Activated CD4-positive, alpha-beta T cell treated with anti-CD3 and anti-CD28 coated beads, Interleukin-2, Interleukin-4, amounts not matched to agents 100 ng/mL and 50 ng/mL, durations not matched to agents 16 hours and 8 hours (primary cell): ENCODE measurements around the gene KIAA1328.
"Not testable (repeated sequence)": the region's sequence is repeated elsewhere in the genome, so short reads cannot be mapped to it uniquely, and the experiment has no call there.

Source experiments
- DNase-seq: peaks from one replicate; pipeline ENCODE4 v3.0.0-alpha.2; 2020; ENCODE audit warnings: low spot score

Gene KIAA1328

GRCh38 chr18:36887864-36888263 is 58.9 kb downstream of the KIAA1328 start:
- DNase-seq: no peak

- DNase-seq: no peak
Measured at GRCh38 chr18:36888778-36889177, 59.9 kb downstream of the KIAA1328 start.

- DNase-seq: no peak
Measured at GRCh38 chr18:36889321-36889720, 60.4 kb downstream of the KIAA1328 start.

- DNase-seq: no peak
Measured at GRCh38 chr18:36889742-36890141, 60.8 kb downstream of the KIAA1328 start.

- no peak for DNase-seq
Measured at GRCh38 chr18:36890598-36890997, 61.7 kb downstream of the KIAA1328 start.

- no peak for DNase-seq
Measured at GRCh38 chr18:36893227-36893626, 64.3 kb downstream of the KIAA1328 start.

- DNase-seq: no peak
Measured at GRCh38 chr18:36895606-36896005, 66.7 kb downstream of the KIAA1328 start.

GRCh38 chr18:36897253-36897652 is 68.3 kb downstream of the KIAA1328 start:
- DNase-seq: no peak

GRCh38 chr18:36899289-36899688 is 70.4 kb downstream of the KIAA1328 start:
- peak; percentile 49 for DNase-seq

- no peak for DNase-seq
Measured at GRCh38 chr18:36900466-36900865, 71.5 kb downstream of the KIAA1328 start.

GRCh38 chr18:36901277-36901701 is 72.4 kb downstream of the KIAA1328 start:
- no peak for DNase-seq

- DNase-seq: no peak
Measured at GRCh38 chr18:36903215-36903928, 74.4 kb downstream of the KIAA1328 start.

GRCh38 chr18:36905571-36905970 is 76.6 kb downstream of the KIAA1328 start:
- no peak for DNase-seq

- DNase-seq: not testable (repeated sequence)
Measured at GRCh38 chr18:36909282-36909681, 80.4 kb downstream of the KIAA1328 start.

- DNase-seq: peak; percentile 2
Measured at GRCh38 chr18:36912887-36913286, 84.0 kb downstream of the KIAA1328 start.

GRCh38 chr18:36917907-36918306 is 89.0 kb downstream of the KIAA1328 start:
- DNase-seq: no peak

GRCh38 chr18:36929601-36930000 is 100.7 kb downstream of the KIAA1328 start:
- no peak for DNase-seq

GRCh38 chr18:36931106-36931505 is 102.2 kb downstream of the KIAA1328 start:
- no peak for DNase-seq

GRCh38 chr18:36933552-36933951 is 104.6 kb downstream of the KIAA1328 start:
- DNase-seq: no peak

- DNase-seq: no peak
Measured at GRCh38 chr18:36934884-36935283, 106.0 kb downstream of the KIAA1328 start.

GRCh38 chr18:36942264-36942663 is 113.3 kb downstream of the KIAA1328 start:
- peak; percentile 50 for DNase-seq

GRCh38 chr18:36947820-36948348 is 119.0 kb downstream of the KIAA1328 start:
- DNase-seq: no peak

- DNase-seq: no peak
Measured at GRCh38 chr18:36950282-36950681, 121.4 kb downstream of the KIAA1328 start.

- no peak for DNase-seq
Measured at GRCh38 chr18:36950960-36951359, 122.0 kb downstream of the KIAA1328 start.
